PC-3 (cell line): ENCODE measurements around the gene SUB1.

Experiments
- CTCF ChIP-seq: fragments of 300-600 bp; sonication (generic); conservative IDR thresholded peaks from 2 replicates; pipeline ENCODE4 v1.5.1; 2017; ENCODE audit warnings: antibody characterized with exemption, low read depth, mild to moderate bottlenecking, low read length
- EZH2 ChIP-seq: fragments of 300-600 bp; sonication (generic); IDR thresholded peaks from one replicate; pipeline ENCODE4 v1.6.1; 2017; ENCODE audit warnings: antibody characterized with exemption, mild to moderate bottlenecking, low read length; ENCODE audit not compliant: unreplicated experiment
- EZH2phosphoT487 ChIP-seq: fragments of 300-600 bp; sonication (generic); IDR thresholded peaks from 2 replicates; pipeline ENCODE4 v1.6.1; 2018; ENCODE audit warnings: mild to moderate bottlenecking, antibody characterized with exemption, low read length, borderline replicate concordance

GRCh38 chr5:32566319-32567111, 18.8 kb upstream of the SUB1 start:
- TF ChIP-seq CTCF (no peak), EZH2 (no peak), EZH2phosphoT487 (no peak)
